Mammary epithelial cell (primary cell): Measurements from ENCODE around the gene SLC11A1.

Source experiments
- CTCF ChIP-seq, 2 donors: IDR thresholded peaks in 1 of 2; conservative IDR thresholded peaks in 1 of 2; 2 replicates each; pipeline ENCODE4 v1.5.1; 2011 to 2012; ENCODE audit warnings: inconsistent platforms in 2 of 2, low read length in 2 of 2, mild to moderate bottlenecking in 2 of 2, control low read depth in 1 of 2, low read depth in 1 of 2; ENCODE audit not compliant: insufficient read depth in 1 of 2; ENCODE audit errors: extremely low read depth in 1 of 2
- EZH2 ChIP-seq: IDR thresholded peaks from 2 replicates; pipeline ENCODE4 v1.6.1; 2012; ENCODE audit warnings: low read length, inconsistent platforms, borderline replicate concordance

- no peak for TF ChIP-seq CTCF (conservative IDR thresholded peaks at IDR 0.05 in 1 of 2, IDR thresholded peaks at IDR 0.05 in 1 of 2; ENCODE audit: extremely low read depth in 1 of 2, insufficient read depth in 1 of 2, low read depth in 1 of 2, low read length in 2 of 2)
- TF ChIP-seq EZH2, result no peak
Observed at GRCh38 chr2:218343591-218343990, 38.5 kb upstream of the SLC11A1 start.
